OCI-M1 (cell line): ENCODE results near the gene BRAP.
"Not testable (repeated sequence)": the region's sequence is repeated elsewhere in the genome, so short reads cannot be mapped to it uniquely, and the experiment has no call there.

Source experiments
- DNase-seq: peaks from one replicate; lab custom pipeline; 2025; lab: John Stamatoyannopoulos, UW

The BRAP gene

DNA sequence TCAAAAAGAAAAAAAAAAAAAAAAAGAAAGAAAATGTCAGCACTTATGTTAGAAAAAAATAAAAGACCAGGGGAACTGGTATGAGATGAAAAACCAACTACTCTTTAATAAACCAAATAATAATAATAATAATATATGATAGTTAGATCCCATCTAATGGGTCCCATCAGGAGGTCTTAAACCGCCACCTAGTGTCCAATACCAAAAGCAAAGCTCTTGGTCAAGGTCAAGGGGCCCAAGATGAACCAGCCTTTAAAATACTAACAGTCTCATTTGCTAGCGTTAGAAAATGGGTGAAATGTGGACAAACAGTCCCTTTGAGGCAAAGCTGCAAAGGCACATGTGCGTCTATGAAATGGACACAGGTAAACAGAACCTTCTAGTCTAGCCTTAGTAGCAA is 12.3 kb downstream of the BRAP start:
- peak; percentile 48 for DNase-seq

DNA sequence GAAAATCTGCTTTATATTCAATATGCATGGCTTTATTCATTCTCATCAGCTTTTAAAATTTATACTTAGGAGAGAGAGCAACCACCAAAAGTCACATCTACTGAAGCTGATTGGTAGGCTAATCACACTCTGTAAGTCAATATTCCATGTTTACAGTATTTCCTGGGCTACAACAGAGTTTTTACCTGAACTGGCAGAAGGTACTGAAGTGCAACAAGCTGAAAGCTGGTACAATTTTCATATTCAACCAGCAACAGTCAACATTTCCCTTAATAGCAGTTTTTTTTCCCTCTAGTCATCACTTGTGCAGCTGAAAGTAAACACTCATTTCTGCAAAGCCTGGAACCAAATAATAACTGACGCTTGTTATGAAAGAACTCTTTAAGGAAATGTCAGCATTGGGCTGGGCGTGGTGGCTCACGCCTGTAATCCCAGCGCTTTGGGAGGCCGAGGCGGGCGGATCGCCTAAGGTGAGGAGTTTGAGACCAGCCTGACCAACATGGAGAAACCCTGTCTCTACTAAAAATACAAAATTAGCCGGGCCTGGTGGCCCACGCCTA is 12.9 kb downstream of the BRAP start:
- no peak for DNase-seq

GRCh38 chr12:111664961-111665865 is 20.5 kb downstream of the BRAP start:
- DNase-seq, result no peak

DNA sequence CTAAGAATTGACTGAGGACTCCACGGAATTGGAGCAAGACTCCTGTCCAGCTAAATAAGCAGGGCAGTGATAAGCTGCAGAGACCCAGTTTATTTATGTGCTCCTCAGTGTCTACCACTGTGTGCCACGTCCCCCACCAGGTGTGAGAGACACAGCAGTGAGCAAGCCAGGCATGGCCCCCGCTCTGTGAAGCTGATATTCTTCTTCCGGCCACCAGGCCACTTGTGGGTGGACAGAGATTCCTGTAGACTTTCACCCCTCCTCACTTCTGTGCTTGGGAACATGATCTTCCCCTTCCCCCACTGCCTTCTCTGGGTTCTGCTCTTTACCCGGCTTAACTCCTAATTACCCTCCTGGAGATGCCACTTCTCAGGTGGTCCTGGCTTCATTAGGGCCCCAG is 21.3 kb downstream of the BRAP start:
- DNase-seq, result no peak

DNA sequence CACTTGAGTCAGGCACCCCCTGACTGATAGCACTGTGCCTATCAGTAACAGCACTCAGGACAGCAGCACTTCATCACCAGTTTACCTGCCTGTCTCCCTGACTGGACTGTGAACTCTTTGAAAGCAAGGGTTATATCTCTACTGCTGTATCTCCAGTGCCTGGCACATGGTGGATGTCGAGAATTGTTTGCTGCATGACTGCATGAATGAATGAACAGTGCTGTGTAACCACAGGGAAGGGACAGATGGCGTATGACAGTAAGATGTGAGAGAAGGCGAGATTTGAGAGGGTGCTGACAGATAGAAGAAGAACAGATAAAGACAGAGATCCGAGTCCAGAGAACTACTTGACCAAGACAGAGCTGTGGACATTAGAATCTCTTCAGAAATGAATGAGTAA is 29.7 kb downstream of the BRAP start:
- DNase-seq, result no peak

- no peak for DNase-seq
Observed at GRCh38 chr12:111655356-111655755, 30.4 kb downstream of the BRAP start.

DNA sequence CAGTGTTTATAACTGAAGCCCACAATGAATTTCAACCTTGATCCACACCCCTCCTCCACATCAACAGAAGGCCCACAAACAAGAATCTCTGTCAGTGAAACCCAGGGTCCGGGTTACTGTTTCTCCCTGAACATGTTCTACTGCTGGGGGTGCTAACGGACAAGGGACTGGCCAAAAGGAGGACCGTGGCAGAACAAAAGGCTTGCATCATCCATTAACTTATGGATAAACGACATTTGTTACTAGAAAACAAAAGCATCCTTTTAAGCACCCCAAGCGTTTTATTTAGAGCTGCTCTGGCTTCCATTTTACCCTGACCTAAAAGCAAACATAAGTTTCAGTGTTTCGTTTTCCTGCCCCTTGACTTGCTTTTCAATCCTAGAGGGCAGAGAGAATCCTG is 32.2 kb downstream of the BRAP start:
- DNase-seq, result no peak

- DNase-seq, result not testable (repeated sequence)
Observed at GRCh38 chr12:111652530-111652929, 33.2 kb downstream of the BRAP start.

DNA sequence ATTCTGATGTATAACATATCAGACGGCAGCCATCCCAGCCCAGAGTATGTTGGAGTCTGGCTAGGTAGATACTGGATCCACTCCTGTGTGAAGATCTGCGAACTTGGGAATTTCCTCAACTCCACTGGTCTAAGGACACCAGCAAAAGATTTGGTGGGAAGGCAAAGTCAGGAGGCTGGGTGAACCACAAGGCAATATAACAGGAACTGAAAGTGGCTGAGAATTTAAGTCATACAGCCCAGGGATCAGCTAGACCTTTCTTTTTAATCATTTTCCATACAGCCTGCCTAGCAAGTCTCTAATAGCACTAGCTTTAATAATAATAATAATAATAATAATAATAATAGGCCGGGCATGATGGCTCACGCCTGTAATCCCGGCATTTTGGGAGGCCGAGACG is 34.8 kb downstream of the BRAP start:
- no peak for DNase-seq

DNA sequence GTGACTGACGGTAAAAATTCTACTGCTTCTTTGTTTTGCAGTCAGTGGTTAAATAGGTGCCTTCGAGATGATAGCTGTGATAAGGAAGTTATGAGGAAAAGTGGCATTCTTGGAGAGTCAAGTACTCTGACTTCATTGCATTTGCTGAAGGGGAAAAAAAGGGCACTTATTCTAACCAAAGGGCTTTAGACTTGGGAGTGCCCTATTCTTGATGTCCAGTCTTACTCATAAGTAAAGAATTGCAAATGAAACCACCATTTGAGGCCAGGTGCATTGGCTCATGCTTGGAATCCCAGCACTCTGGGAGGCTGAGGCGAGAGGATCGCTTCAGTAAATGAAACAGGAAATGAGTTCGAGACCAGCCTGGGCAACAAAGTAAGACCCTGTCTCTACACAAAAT is 40.3 kb downstream of the BRAP start:
- DNase-seq, result no peak

DNA sequence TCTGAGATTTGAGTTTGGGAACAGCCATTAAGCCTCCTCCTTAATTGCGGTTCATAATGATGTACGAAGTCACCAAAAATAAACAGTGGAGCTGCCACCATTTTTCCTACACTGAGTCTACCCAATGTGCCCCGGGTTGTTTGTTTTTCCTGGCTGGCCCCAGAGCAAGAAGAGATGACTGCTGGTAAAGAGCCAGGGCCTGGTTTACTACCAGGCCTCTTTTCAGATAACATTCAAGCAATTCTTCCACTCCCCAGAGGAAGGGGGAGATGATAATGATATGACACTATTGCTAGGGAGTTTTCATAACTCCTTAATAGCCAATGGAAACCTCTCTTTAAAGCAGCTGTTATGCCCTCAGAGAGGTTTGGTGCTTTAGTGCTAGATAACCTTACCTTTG is 42.3 kb downstream of the BRAP start:
- no peak for DNase-seq

GRCh38 chr12:111642681-111643426 is 42.9 kb downstream of the BRAP start:
- no peak for DNase-seq

DNA sequence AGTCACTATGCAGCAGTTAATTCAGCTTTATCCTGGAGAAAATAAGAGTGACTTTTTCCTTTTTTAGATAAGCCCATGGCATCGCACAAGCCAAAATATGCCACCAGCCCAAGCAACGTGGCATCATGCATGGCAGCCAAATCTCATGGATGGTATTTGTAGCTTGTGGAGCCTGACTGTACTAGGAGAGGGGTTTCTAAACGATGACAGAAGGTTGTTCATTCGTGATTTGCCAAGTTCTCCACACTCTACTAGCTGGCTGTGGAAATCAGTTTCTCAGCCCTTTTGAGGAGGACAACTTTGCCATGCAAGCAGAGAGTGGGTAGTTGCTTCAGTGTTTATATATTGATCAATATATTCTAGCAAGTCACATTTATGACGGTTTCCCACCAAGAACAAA is 45.2 kb downstream of the BRAP start:
- DNase-seq, result no peak

GRCh38 chr12:111638556-111638955 is 47.2 kb downstream of the BRAP start:
- peak; percentile 3 for DNase-seq

GRCh38 chr12:111636209-111636945 is 49.4 kb downstream of the BRAP start:
- peak; percentile 90 for DNase-seq

DNA sequence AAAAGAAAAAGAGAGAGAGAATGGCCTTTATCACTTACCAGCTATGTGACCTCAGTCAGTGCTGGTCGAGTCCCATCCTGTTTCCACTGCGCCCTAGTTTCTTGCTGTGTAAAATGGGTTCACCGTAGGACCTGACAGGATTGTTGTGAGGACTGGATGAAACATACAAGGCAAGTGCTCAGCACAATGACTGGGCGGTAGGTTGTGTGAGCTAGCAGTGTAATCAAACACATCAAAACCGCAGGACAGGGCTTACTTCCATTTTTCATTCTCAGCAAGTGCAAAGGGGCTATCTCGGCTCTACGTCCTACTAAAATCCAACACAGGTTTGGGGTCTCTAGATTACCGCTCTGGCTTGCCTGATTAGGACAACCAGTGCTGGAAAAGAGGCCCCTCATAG is 50.2 kb downstream of the BRAP start:
- peak; percentile 90 for DNase-seq

DNA sequence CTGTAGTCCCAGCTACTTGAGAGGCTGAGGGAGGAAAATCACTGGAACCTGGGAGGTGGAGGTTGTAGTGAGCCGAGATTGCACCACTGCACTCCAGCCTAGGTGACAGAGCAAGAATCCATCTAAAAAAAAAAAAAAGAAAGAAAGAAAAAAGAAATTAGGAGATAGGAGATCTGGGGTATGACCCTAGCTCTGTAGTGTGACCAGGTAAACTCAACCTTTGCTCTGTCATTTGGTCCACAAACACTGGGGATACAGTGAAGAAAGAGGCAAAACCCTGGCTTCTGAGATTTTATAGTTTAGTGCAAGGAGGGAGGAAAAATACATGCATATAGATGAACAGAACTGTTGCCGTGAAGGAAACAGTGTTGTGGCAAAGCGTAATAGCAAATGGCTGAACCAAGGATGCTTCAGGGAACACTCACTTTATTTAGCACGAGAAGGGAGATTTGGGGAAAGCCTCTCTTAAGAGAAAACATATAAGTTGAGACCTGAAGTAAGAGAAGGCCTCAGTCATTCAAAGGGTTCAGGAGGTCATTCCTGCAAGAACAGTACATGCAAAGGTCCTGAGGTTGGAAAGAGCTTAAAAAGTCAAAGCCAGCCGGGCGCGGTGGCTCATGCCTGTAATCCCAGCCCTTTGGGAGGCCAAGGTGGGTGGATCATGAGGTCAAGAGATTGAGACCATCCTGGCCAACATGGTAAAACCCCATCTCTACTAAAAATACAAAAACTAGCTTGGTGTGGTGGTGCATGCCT is 57.1 kb downstream of the BRAP start:
- DNase-seq, result no peak

GRCh38 chr12:111626230-111626629 is 59.5 kb downstream of the BRAP start:
- DNase-seq, result no peak

DNA sequence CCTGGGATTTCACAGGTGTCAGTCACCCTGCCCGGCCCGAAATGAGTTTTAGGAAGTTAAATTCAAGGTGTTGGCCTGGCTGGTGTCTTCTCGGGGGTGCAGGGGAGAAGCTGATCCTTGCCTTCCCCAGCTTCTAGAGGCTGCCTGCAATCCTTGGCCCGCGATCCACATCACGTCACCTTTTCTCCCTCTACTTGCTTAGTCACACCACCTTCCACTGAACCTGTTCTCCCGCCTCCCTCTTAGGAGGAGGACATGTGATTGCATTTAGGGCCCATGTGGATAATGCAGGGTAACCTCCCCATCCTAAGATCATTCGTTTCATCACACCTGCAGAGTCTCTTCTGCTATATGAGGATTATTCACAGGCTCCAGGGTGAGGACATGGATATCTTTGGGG is 61.2 kb downstream of the BRAP start:
- no peak for DNase-seq

DNA sequence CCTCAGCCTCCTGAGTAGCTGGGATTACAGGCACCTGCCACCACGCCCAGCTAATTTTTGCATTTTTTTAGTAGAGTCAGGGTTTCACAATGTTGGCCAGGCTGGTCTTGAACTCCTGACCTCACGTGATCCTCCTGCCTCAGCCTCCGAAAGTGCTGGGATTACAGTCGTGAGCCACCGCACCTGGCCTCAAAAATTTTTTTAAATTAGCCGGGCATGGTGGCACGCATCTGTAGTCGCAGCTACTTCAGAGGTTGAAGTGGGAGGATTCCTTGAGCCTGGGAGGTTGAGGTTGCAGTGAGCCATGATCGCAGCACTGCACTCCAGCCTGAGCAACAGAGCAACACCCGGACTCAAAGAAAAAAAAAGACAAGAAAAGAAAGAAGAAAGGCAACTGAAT is 67.9 kb downstream of the BRAP start:
- not testable (repeated sequence) for DNase-seq

- peak; percentile 38 for DNase-seq
Observed at GRCh38 chr12:111616177-111616623, 69.6 kb downstream of the BRAP start.
